ENCODE data around the gene C1orf52. TPM values are rescaled to one million over a fixed set of nuclear protein-coding genes. Genes with fewer than 3 reads are reported as not detected.

The C1orf52 gene
- 10 to 100 TPM; 16.9 to 19.1 TPM for total RNA-seq

DNA sequence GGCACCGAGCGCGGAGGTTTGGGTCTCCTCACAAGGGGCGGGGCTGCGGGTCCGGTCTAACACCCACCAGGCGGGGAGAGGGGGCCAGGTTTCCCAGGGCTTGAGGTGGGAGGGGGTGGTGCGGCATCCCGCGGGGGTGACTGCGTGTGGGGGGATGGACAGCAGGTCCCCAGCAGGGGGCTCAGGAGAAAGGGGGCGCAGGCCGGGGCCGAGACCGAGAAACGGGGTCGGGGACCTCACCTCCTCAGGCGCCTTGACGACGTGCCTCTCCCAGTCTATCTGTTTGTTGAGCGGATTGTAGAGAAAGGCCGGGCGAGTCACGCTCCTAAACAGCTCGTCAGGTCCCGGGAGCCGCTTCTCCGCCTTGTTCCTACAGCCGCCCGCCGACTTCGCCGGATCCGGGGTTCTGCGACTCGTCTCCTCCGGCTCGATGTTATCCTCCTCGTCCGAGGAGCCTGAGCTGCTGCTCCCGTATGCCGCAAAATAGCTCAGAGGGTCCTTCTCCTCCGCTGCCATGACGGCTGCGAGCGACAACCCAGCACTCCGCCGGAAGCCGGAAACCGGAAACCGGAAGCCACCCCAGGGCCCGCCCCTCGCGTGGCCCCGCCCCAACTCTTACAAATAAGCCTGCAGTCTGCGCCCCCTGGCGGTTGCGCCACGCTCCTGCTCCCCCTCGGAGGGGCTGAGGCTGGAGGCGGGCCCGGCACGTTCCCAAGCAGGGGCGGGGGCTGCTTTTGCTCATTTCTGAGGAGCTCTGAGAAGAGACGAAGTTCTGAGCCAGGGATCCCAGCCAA lies at the start of gene C1orf52:
Gene C1orf52 (minus strand): TSS at position 545 of the 794 bp plus-strand sequence. CDS start 29 bp downstream, at position 516.
- H3K4me3 Mint-ChIP-seq: peak within 1 kb of the TSS; percentile 90
- peak; percentile 97 for ATAC-seq (replicated peaks)
- peaks cover 69% of the 10 kb centered on the region for H3K36me3 Mint-ChIP-seq (ENCODE audit: low read depth)
- peak within 1 kb of the TSS; percentile 94 for H3K27ac Mint-ChIP-seq
- H3K27me3 Mint-ChIP-seq: no peaks in the 10 kb centered on the region
- peaks cover 29% of the 10 kb centered on the region for H3K4me1 Mint-ChIP-seq
- no peaks in the 10 kb centered on the region for H3K9me3 Mint-ChIP-seq

DNA sequence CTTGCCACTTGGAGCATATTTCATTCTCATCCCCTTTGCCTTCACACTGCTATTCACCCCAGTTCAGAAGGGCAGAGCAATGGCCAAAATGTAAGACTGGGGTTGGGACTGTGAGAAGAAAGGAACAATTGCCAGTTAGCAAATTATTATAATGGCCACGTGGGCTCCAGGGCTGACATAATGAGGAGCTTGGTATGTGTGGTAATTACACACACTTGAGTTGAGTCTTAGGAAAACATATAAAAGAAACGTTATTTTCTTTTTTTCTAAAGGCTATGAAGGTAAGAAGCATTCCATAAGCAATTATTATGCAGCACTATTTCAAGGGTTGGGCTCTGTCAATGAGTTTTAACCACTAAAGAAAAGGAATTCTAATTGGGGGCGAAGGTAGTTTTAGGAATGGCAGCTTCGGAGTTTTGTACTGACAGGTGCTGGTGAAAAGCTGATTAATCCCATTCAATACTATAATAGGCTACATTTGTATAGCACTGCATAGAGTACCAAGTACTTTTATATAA lies 49.4 kb upstream of the C1orf52 start:
- H3K27me3 Mint-ChIP-seq: peaks cover 29% of the 10 kb centered on the region

DNA sequence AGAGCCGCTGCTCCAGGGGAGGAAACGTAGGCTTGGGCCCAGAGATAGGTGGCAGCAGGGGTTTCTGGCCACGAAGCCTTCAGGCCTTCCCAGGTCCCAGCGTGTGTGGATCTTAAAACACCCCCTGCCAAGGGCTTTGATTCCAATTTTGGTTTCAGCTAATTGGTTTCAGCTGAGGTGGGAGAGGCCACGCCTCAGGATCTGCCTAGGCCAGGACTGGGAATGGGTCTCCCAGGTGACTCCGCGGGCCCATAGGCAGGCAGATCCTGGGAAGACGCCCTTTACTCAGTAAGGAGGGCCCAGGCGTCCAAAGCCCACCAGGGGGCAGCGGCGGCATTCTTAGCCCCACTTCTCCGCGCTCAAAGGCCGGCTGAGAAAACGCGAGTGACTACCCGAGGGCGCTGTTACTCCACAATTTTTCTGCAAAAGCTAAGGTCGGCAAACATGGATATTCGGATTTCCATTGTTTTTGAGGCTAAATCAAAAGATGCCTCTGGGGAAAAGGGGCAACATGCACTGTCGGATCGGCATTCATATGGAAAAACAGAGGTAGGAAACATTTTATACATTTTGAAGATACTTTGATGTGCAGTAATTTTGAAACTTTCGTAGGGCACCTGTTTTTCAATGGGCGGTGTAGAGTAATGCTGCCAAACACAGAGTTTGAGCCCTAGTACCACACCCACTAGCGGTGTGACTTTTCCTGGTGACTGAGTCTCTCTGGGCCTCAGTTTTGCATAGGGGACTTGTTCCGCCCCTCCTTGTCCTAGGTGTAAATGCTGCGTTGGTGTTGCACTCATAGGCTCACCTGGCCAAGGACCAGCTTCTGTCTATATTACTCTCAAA lies 48.7 kb upstream of the C1orf52 start:
- H3K27me3 Mint-ChIP-seq: peaks cover 23% of the 10 kb centered on the region
- H3K4me1 Mint-ChIP-seq: peaks cover 8% of the 10 kb centered on the region
- ATAC-seq (replicated peaks): peak; percentile 92
- H3K9me3 Mint-ChIP-seq: no peaks in the 10 kb centered on the region
- peak overlapping the region; percentile 59 for H3K4me3 Mint-ChIP-seq
- H3K27ac Mint-ChIP-seq: no peak overlapping the region
- H3K36me3 Mint-ChIP-seq (ENCODE audit: low read depth): no peaks in the 10 kb centered on the region

More for the DNA sequence above, 49.4 kb upstream of the C1orf52 start:
- Mint-ChIP-seq H3K4me3 (peak overlapping the region; percentile 59), H3K27ac (no peak overlapping the region), H3K36me3 (ENCODE audit: low read depth) (no peaks in the 10 kb centered on the region), H3K9me3 (no peaks in the 10 kb centered on the region), H3K4me1 (peaks cover 8% of the 10 kb centered on the region)
- no peak for ATAC-seq (replicated peaks)

DNA sequence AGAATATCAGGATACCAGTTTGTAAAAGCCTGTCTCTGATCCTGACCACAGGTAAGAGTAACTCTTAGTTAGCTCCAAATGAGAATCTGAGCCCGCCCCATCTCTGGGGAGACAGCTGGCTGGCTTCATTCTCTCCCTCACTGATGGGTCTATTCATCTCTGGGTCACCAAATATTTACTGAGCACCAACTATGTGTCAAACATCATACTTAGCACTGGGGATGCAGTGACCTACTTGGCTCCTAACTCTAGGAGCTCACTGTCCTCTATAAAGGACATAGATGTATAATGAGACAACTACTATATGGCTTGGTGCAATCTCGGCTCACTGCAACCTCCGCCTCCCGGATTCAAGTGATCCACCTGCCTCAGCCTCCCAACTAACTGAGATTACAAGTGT lies 46.8 kb upstream of the C1orf52 start:
- Mint-ChIP-seq H3K36me3 (ENCODE audit: low read depth) (no peaks in the 10 kb centered on the region), H3K4me1 (peaks cover 8% of the 10 kb centered on the region), H3K9me3 (no peaks in the 10 kb centered on the region), H3K27ac (no peak overlapping the region), H3K4me3 (no peak overlapping the region), H3K27me3 (peaks cover 30% of the 10 kb centered on the region)
- ATAC-seq (replicated peaks): no peak

DNA sequence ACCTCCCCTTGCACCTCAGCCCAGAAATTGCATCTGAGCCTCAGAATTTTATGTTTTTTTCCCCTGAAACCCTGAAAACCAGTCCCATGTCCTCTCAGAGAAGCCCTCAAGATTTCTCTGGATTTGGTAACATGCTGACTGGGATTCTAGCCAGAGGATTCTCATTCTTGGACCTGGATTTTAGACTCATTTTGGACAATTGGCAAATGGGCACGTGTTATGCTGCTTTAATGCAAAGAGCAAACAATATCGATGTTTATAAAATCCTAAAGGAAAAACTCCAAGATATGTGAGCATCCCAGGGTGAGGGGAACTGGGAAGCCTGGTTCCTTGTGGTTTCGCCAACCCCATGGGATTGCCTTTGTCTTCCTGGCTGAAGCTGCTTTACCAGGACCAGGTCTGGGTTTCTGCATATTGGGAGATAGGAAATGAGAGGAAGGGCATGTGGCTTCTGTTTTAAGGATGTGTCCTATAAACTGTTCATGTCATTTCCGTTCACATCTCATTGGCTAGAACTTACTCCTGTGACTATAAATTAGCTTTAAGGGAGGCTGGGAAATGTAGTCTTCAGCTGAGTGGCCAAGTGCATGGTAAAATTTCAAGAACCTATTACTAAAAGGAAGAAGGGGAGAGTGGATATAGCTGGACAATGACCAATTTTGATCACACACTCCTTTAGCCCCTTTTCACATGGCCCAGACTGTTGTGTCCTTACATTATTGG lies 44.1 kb upstream of the C1orf52 start:
- no peaks in the 10 kb centered on the region for H3K9me3 Mint-ChIP-seq
- H3K4me1 Mint-ChIP-seq: peaks cover 8% of the 10 kb centered on the region
- no peak overlapping the region for H3K4me3 Mint-ChIP-seq
- peaks cover 19% of the 10 kb centered on the region for H3K27me3 Mint-ChIP-seq
- no peak overlapping the region for H3K27ac Mint-ChIP-seq
- no peak for ATAC-seq (replicated peaks)
- H3K36me3 Mint-ChIP-seq (ENCODE audit: low read depth): no peaks in the 10 kb centered on the region

DNA sequence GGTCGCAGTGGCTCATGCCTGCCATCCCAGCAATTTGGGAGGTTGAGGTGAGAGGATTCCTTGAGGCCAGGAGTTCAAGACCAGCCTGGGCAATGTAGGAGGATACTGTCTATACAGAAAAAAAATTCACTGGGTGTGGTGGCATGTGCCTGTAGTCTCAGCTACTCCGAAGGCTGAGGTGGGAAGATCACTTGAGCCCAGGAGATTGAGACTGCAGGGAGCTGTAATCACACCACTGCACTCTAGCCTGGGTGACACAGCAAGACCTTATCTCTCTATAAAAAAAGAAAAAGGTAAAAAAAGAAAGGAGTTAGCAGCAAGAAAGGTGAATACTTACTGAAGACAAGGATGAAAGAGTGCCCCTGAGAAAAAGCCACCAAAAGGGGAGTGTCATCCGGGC lies 40.7 kb upstream of the C1orf52 start:
- H3K4me1 Mint-ChIP-seq: peaks cover 18% of the 10 kb centered on the region
- no peak overlapping the region for H3K27ac Mint-ChIP-seq
- no peak for ATAC-seq (replicated peaks)
- peaks cover 16% of the 10 kb centered on the region for H3K27me3 Mint-ChIP-seq
- H3K36me3 Mint-ChIP-seq (ENCODE audit: low read depth): peaks cover 8% of the 10 kb centered on the region
- no peaks in the 10 kb centered on the region for H3K9me3 Mint-ChIP-seq
- H3K4me3 Mint-ChIP-seq: no peak overlapping the region

DNA sequence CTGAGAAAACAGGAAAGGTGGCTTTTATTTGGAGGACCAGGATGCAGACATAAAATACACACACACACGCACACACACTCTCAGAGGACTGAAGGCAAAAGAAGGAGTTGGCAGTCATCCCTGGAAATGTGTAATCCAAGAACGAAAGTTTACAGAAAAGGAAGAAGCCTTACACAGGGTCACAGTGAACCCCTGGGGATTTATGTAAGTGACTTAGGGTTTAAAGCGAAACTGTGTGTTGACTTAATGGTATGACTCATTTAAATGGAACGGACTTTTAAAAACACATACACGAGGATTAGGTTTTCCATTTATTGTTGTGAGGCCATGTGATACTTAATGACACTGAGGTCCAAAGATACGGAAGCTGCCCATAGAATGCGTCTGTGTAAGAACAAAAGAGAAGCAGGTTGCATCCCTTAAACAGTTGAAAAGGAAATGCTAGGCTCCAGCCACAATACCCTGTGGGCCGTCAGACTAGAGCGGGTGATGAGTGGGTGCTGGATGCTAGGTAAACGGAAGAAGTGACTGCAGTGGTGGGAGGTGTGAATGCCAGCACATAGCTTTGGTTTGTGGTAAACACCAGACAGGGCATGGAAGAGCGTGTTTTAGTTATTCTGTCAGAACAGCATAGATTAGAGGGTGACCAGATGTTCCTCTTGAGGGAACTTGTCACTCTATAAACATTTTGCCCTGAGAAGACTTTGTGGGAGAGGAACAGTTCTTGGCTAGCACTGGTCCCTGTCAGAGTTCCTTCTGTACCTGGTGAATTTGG lies 38.6 kb upstream of the C1orf52 start:
- Mint-ChIP-seq H3K27me3 (peaks cover 13% of the 10 kb centered on the region), H3K4me3 (peak overlapping the region; percentile 51), H3K9me3 (no peaks in the 10 kb centered on the region), H3K27ac (peak overlapping the region; percentile 90), H3K4me1 (peaks cover 18% of the 10 kb centered on the region), H3K36me3 (ENCODE audit: low read depth) (peaks cover 8% of the 10 kb centered on the region)
- peak; percentile 95 for ATAC-seq (replicated peaks)

DNA sequence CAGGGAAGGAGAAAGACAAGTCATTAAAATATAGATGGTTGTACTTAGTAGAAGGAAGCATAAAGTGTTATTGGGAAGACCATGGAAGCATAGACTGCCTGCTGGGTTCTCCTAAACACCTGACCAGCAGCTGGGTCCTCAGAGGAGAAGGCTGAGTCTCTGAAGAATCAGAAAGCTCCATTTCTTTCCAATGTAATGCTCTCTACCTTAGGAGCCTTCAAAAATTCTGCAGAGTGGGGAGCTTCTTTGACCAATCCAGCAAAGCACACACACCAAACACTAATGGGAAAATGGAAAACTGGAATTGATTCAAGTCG lies 38.0 kb upstream of the C1orf52 start:
- no peaks in the 10 kb centered on the region for H3K9me3 Mint-ChIP-seq
- H3K4me3 Mint-ChIP-seq: peak overlapping the region; percentile 51
- H3K27ac Mint-ChIP-seq: peak overlapping the region; percentile 90
- H3K4me1 Mint-ChIP-seq: peaks cover 18% of the 10 kb centered on the region
- no peak for ATAC-seq (replicated peaks)
- peaks cover 9% of the 10 kb centered on the region for H3K27me3 Mint-ChIP-seq
- peaks cover 8% of the 10 kb centered on the region for H3K36me3 Mint-ChIP-seq (ENCODE audit: low read depth)

DNA sequence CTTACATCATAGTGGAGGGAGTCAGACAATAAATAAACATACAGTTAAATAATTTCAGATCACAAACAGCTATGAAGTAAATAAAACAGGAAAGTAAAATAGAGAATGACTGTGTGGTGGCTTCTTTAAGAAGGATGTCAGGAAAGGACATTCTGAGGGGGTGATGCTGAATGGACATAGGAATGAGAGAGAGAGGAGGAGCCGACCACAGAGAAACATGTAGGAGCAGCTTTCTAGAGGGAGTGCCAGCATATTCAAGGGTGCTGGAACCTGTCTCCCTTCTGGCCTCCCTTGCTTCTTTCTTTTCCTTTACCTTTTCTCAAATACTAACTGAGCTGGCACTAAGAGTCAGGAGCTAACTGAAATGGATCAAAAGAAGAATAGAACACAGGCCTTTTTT lies 37.5 kb upstream of the C1orf52 start:
- Mint-ChIP-seq H3K27me3 (peaks cover 4% of the 10 kb centered on the region), H3K4me1 (peaks cover 18% of the 10 kb centered on the region), H3K4me3 (peak overlapping the region; percentile 51), H3K27ac (peak overlapping the region; percentile 90), H3K36me3 (ENCODE audit: low read depth) (peaks cover 8% of the 10 kb centered on the region), H3K9me3 (no peaks in the 10 kb centered on the region)
- no peak for ATAC-seq (replicated peaks)

DNA sequence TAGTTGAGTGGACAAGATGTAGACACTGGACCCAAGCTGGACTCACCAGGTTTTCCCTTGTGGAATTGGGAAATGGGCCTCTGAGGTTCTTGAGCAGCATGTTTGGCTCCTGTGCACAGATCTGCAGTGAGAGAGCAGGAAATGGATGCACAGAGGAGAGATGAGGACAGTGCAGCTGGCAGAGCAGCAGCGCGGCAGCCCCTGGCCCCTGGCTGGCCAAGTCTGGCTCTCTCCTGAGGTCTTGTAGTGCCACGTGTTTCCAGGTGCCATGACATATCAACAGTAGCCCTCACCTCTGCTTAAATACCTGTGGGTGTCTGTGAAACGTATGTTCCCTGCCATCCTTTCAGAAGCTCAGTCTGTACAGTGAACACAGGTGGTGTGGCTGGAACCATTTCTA lies 36.2 kb upstream of the C1orf52 start:
- peaks cover 10% of the 10 kb centered on the region for H3K27me3 Mint-ChIP-seq
- H3K36me3 Mint-ChIP-seq (ENCODE audit: low read depth): peaks cover 8% of the 10 kb centered on the region
- H3K9me3 Mint-ChIP-seq: no peaks in the 10 kb centered on the region
- no peak for ATAC-seq (replicated peaks)
- peaks cover 18% of the 10 kb centered on the region for H3K4me1 Mint-ChIP-seq
- H3K4me3 Mint-ChIP-seq: no peak overlapping the region
- H3K27ac Mint-ChIP-seq: no peak overlapping the region

DNA sequence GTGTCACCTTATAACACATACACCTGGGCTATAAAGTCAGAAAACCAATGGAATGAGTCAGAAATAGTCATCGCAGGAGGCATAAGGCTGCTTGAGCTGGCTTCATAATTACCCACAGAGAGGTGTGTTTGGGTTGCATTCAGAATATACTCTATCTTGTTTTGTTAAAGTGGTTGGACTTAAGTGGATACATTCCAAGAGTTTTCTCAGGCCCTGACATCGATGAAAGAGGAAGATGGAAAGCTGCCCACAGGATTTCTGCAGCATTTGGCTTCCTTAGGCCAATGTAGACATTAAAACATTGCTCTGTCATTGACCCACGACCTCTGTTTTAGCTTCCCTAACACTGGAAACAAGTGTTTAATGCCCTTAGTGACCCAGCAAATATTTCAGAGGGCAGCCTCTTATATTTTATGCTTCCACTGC lies 35.6 kb upstream of the C1orf52 start:
- H3K4me3 Mint-ChIP-seq: no peak overlapping the region
- H3K36me3 Mint-ChIP-seq (ENCODE audit: low read depth): peaks cover 8% of the 10 kb centered on the region
- H3K4me1 Mint-ChIP-seq: peaks cover 21% of the 10 kb centered on the region
- peaks cover 10% of the 10 kb centered on the region for H3K27me3 Mint-ChIP-seq
- ATAC-seq (replicated peaks): peak; percentile 30
- H3K27ac Mint-ChIP-seq: no peak overlapping the region
- H3K9me3 Mint-ChIP-seq: no peaks in the 10 kb centered on the region

DNA sequence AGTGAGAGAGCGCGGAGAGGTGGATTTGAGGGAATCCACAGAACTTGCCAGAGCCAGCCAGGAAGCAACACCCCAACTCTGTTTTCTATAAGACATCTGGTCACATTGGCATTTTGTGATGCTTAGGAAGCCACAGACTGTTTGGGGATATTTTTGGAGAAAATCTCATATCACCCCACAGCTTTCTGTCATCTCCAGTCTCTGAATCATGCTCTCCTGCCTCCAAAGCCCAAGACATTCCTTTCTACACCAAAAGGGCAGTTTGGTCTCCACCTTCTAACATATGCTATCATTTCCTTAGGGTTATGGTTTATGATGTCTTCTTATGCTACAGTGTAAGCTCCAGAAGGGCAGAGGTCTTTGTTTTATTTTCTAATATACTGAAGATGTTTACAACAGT lies 31.4 kb upstream of the C1orf52 start:
- no peak overlapping the region for H3K27ac Mint-ChIP-seq
- ATAC-seq (replicated peaks): no peak
- H3K4me3 Mint-ChIP-seq: no peak overlapping the region
- H3K27me3 Mint-ChIP-seq: peaks cover 6% of the 10 kb centered on the region
- H3K4me1 Mint-ChIP-seq: peaks cover 11% of the 10 kb centered on the region
- H3K9me3 Mint-ChIP-seq: no peaks in the 10 kb centered on the region
- no peaks in the 10 kb centered on the region for H3K36me3 Mint-ChIP-seq (ENCODE audit: low read depth)

DNA sequence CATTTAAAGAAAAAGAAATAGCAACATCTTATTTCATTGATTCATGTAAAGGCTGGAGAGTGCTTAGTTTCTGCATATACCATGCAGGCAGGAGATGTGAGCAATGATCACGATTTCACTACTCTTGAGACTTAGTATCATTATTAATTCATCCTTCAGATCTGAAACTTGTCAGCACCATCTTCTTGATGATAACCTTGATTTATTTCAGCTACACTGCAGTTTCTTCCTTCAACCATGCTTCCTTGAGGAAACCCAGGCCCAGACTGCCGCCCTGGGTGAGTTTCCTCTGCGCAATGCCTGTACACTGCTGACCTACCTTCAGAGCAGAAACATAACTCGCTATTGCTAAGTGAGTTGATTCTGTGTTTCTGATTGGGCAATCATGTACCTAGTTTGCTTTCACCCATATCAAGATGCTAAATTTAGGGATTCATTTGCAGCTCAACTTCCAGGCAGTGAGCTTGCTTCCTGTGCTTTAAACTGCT lies 30.4 kb upstream of the C1orf52 start:
- H3K36me3 Mint-ChIP-seq (ENCODE audit: low read depth): no peaks in the 10 kb centered on the region
- H3K4me3 Mint-ChIP-seq: no peak overlapping the region
- H3K27ac Mint-ChIP-seq: peak overlapping the region; percentile 3
- H3K4me1 Mint-ChIP-seq: peaks cover 11% of the 10 kb centered on the region
- peak; percentile 82 for ATAC-seq (replicated peaks)
- H3K27me3 Mint-ChIP-seq: peaks cover 6% of the 10 kb centered on the region
- no peaks in the 10 kb centered on the region for H3K9me3 Mint-ChIP-seq
